AG10803 (cell line): ENCODE results near the gene SLC37A1.
"Not testable (repeated sequence)": the region's sequence is repeated elsewhere in the genome, so short reads cannot be mapped to it uniquely, and the experiment has no call there.

ENCODE experiments used
- DNase-seq: peaks from one replicate; pipeline ENCODE4 v3.0.0; 2010; ENCODE audit warnings: low read depth
- H3K4me3 ChIP-seq: 2 replicates; pipeline ENCODE4 v1.5.1; 2011; ENCODE audit warnings: mild to moderate bottlenecking, low read length, control low read depth
- TF ChIP-seq, protein P1 (sequence below): conservative IDR thresholded peaks from 2 replicates; pipeline ENCODE4 v1.5.1; 2011; ENCODE audit warnings: mild to moderate bottlenecking, low read length, control low read depth, inconsistent platforms

The SLC37A1 gene

DNA sequence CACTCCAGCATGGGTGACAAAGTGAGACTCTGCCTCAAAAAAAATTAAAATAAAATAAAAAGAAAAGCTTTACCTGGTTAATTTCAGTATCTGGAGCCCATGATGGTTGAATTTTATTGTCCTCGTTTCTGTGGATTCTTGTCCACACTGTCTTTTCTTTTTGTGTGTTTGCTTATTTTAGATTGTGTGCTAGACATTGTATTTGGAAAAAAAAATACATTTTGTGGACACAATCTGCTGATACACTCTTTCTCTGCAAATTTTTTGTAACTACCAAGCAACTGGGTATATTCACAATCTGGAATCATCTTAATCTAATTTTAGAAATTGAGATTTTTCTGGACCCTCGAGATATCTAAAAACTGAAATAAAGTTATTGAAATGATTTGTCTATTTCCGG lies 98.2 kb downstream of the SLC37A1 start:
- TF ChIP-seq, protein P1, sequence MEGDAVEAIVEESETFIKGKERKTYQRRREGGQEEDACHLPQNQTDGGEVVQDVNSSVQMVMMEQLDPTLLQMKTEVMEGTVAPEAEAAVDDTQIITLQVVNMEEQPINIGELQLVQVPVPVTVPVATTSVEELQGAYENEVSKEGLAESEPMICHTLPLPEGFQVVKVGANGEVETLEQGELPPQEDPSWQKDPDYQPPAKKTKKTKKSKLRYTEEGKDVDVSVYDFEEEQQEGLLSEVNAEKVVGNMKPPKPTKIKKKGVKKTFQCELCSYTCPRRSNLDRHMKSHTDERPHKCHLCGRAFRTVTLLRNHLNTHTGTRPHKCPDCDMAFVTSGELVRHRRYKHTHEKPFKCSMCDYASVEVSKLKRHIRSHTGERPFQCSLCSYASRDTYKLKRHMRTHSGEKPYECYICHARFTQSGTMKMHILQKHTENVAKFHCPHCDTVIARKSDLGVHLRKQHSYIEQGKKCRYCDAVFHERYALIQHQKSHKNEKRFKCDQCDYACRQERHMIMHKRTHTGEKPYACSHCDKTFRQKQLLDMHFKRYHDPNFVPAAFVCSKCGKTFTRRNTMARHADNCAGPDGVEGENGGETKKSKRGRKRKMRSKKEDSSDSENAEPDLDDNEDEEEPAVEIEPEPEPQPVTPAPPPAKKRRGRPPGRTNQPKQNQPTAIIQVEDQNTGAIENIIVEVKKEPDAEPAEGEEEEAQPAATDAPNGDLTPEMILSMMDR, result no peak
- no peak for DNase-seq
- H3K4me3 ChIP-seq, result no peak overlapping the region

DNA sequence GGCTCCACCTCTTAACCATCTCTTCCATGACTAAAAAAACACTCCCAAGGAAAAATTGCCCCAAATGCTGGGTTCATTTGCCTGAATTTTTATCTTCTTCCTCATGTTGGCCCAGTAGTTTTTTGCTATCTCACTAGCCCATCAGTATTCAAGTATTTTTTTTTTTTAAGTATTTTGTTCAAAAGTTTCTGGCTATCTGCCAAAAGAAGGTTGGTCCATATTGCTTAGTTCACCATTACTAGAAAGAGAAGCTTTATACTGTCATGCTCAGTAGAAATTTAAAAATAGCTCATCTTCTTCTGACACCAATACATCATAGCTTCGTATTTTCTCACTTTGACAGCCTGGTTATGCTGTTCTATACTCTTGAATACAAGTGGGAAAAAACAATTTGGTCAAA lies 98.7 kb downstream of the SLC37A1 start:
- TF ChIP-seq, protein P1, result no peak
- DNase-seq, result no peak
- no peak overlapping the region for H3K4me3 ChIP-seq

DNA sequence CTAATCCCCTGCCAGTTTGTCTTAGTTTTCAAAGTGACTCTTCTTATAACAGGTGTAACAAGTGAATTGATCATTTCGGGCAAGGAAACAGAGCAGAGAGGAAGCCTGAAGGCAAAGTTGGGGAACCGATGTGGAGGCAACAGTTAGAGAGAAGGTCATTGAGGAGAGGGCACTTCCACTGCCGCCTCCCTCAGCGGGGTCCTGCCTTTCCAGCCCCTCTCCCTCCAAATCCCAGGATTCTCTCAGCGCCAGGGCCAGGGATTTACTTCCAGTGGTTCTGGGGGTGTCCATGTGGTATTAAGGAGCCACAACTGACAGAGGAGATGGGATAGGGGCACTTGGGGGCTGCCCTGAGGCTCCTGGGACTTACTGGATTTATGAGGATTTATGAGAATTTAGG lies 100.1 kb downstream of the SLC37A1 start:
- TF ChIP-seq, protein P1, result no peak
- DNase-seq, result no peak
- H3K4me3 ChIP-seq, result no peak overlapping the region

DNA sequence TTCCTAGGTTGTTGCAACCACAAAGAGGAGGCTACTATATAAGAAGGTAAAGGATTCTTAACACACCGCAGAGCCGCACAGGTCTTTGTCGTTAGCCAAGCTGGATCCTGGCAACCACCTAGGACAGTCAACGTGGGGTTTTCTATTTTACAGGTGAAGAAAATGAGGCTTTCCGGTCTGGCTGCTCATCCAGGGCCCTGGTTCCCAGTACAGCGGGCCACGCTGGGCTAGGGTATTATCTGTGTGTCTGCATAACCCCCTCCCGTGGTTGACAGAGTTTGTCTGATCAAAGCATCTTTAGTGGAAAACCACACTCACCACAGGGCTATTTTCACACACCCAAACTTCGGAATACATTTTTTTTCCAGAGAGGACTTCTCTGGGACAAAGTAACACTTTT lies 100.7 kb downstream of the SLC37A1 start:
- no peak for DNase-seq
- H3K4me3 ChIP-seq, result no peak overlapping the region
- TF ChIP-seq, protein P1, result no peak

DNA sequence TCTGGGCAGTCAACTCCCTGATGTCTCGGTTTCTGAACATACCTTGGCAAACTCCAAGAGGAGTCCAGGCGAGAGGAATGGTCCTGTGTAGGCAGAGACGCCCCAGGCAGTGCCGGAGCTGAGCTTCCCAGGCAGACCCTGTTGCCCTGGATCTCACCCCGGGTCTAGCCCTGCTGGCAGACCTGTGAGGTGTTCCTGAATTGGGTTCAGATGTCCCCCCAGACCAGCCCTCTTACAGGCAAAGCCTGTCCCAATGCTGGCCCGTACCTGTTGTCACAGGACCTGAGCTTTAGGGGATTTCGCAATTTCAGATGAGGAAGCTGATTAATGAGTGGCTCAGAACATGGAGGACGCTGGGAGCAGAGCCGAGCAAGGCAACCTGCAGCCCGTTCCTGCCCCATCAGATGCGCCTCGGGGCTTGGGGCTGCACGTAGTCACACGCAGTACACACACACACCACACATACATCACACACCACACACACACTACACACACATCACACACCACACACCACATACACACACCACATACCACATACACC lies 101.2 kb downstream of the SLC37A1 start:
- H3K4me3 ChIP-seq, result no peak overlapping the region
- DNase-seq, result no peak
- TF ChIP-seq, protein P1, result no peak

DNA sequence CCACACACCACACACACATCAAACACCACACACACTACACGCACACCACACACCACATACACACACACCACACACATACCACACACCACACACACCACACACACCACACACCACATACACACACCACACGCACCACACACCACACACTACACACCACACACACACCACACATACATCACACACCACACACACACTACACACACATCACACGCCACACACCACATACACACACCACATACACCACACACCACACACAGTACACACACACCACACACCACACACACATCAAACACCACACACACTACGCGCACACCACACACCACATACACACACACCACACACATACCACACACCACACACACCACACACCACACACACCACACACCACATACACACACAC lies 101.7 kb downstream of the SLC37A1 start:
- H3K4me3 ChIP-seq, DNase-seq: not testable (repeated sequence)

DNA sequence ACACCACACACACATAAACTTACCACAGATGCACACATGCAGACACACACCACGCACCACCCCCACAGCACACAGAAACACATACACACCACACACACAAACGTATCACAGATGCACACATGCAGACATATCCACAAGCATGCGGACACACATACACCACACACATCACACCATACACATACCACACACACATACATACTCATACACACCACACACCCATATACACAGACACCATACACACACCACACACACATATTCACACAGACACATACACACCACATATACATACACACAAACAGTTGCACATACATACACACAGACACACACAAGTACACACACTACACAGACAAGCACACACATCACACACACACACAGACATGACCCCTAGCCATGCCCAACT lies 102.3 kb downstream of the SLC37A1 start:
- DNase-seq, result no peak
- TF ChIP-seq, protein P1, result no peak
- no peak overlapping the region for H3K4me3 ChIP-seq

DNA sequence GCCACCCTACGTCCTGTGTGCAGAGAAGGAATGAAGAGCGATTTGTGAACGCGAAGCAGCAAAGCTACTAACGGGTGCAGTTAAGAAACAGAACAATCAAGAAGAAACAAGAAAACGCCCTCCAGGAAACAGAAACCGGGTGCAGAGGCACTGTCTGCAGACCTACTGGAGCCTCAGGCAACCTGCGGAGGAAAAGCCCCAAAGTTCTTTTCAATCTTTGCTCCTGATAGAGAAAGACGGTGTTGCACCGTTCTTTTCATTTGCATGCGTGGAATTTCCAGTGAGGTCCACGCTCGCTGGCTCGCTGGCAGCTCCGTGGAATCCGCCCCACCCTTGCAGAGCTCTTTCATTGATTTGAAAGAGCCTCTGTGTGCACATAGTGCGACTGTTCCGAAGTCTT lies 102.8 kb downstream of the SLC37A1 start:
- TF ChIP-seq, protein P1, result no peak
- no peak overlapping the region for H3K4me3 ChIP-seq
- DNase-seq, result no peak
